ENCODE results near the gene WNT4. TPM values are rescaled to one million over a fixed set of nuclear protein-coding genes. Genes with fewer than 3 reads are reported as not detected.

The WNT4 gene
- total RNA-seq, 2 donors from 2014 or later: not detected

GRCh38 chr1:22122273-22123070, 20.4 kb downstream of the WNT4 start:
- Mint-ChIP-seq H3K36me3 (no peaks in the 10 kb centered on the region), H3K27ac (peak overlapping the region in 1 of 2 donors; percentile 26), H3K9me3 (no peaks in the 10 kb centered on the region)
- DNase-seq (ENCODE audit: low spot score in 2 of 2) (no peak), ATAC-seq (no peak)

- Mint-ChIP-seq H3K36me3 (no peaks in the 10 kb centered on the region), H3K27ac (peak overlapping the region in 1 of 2 donors; percentile 44), H3K9me3 (no peaks in the 10 kb centered on the region)
- DNase-seq (ENCODE audit: low spot score in 2 of 2) (no peak), ATAC-seq (no peak)
Observed at GRCh38 chr1:22121421-22121911, 21.4 kb downstream of the WNT4 start.

GRCh38 chr1:22120469-22120790, 22.5 kb downstream of the WNT4 start:
- no peak for ATAC-seq
- Mint-ChIP-seq H3K36me3 (no peaks in the 10 kb centered on the region), H3K27ac (peak overlapping the region; percentile 19 to 44)

GRCh38 chr1:22119626-22120468, 23.1 kb downstream of the WNT4 start:
- H3K36me3 Mint-ChIP-seq: no peaks in the 10 kb centered on the region

More at GRCh38 chr1:22120469-22120790, 22.5 kb downstream of the WNT4 start:
- H3K9me3 Mint-ChIP-seq: no peaks in the 10 kb centered on the region
- DNase-seq (ENCODE audit: low spot score in 2 of 2): no peak

GRCh38 chr1:22118291-22118992, 24.5 kb downstream of the WNT4 start:
- ATAC-seq: no peak
- Mint-ChIP-seq H3K9me3 (no peaks in the 10 kb centered on the region), H3K27ac (peak overlapping the region; percentile 35 to 65), H3K36me3 (no peaks in the 10 kb centered on the region)
- DNase-seq (ENCODE audit: low spot score in 2 of 2): no peak

More at GRCh38 chr1:22119626-22120468, 23.1 kb downstream of the WNT4 start:
- no peaks in the 10 kb centered on the region for H3K9me3 Mint-ChIP-seq
- peak overlapping the region in 1 of 2 donors; percentile 44 for H3K27ac Mint-ChIP-seq
- no peak for ATAC-seq
- DNase-seq (ENCODE audit: low spot score in 2 of 2): no peak

GRCh38 chr1:22117851-22118250, 25.0 kb downstream of the WNT4 start:
- no peaks in the 10 kb centered on the region for H3K36me3 Mint-ChIP-seq

GRCh38 chr1:22117238-22117637, 25.7 kb downstream of the WNT4 start:
- Mint-ChIP-seq H3K27ac (peak overlapping the region; percentile 46 to 74), H3K9me3 (no peaks in the 10 kb centered on the region), H3K36me3 (no peaks in the 10 kb centered on the region)
- no peak for DNase-seq (ENCODE audit: low spot score in 2 of 2)
- no peak for ATAC-seq

More at GRCh38 chr1:22117851-22118250, 25.0 kb downstream of the WNT4 start:
- ATAC-seq (no peak), DNase-seq (ENCODE audit: low spot score in 2 of 2) (peak in 1 of 2 donors; percentile 35)
- H3K27ac Mint-ChIP-seq: peak overlapping the region; percentile 35 to 65
- H3K9me3 Mint-ChIP-seq: no peaks in the 10 kb centered on the region

- no peaks in the 10 kb centered on the region for H3K36me3 Mint-ChIP-seq
- no peak for ATAC-seq
- DNase-seq (ENCODE audit: low spot score in 2 of 2): peak in 1 of 2 donors; percentile 13
- H3K27ac Mint-ChIP-seq: peak overlapping the region; percentile 5 to 90
- no peaks in the 10 kb centered on the region for H3K9me3 Mint-ChIP-seq
Observed at GRCh38 chr1:22115286-22115685, 27.6 kb downstream of the WNT4 start.

- ATAC-seq: no peak
- H3K9me3 Mint-ChIP-seq: no peaks in the 10 kb centered on the region
- H3K36me3 Mint-ChIP-seq: no peaks in the 10 kb centered on the region
- peak in 1 of 2 donors; percentile 51 for DNase-seq (ENCODE audit: low spot score in 2 of 2)
- peak overlapping the region; percentile 5 to 37 for H3K27ac Mint-ChIP-seq
Observed at GRCh38 chr1:22114083-22115012, 28.5 kb downstream of the WNT4 start.

GRCh38 chr1:22112554-22112953, 30.3 kb downstream of the WNT4 start:
- no peak for DNase-seq (ENCODE audit: low spot score in 2 of 2)
- Mint-ChIP-seq H3K36me3 (peaks cover 0 to 6% of the 10 kb centered on the region in 2 donors), H3K27ac (peak overlapping the region in 1 of 2 donors; percentile 72), H3K9me3 (no peaks in the 10 kb centered on the region)
- ATAC-seq: no peak

GRCh38 chr1:22111620-22112019, 31.3 kb downstream of the WNT4 start:
- Mint-ChIP-seq H3K36me3 (peaks cover 0 to 6% of the 10 kb centered on the region in 2 donors), H3K27ac (peak overlapping the region in 1 of 2 donors; percentile 82), H3K9me3 (no peaks in the 10 kb centered on the region)
- ATAC-seq (no peak), DNase-seq (ENCODE audit: low spot score in 2 of 2) (no peak)

GRCh38 chr1:22111115-22111514, 31.8 kb downstream of the WNT4 start:
- Mint-ChIP-seq H3K36me3 (peaks cover 0 to 6% of the 10 kb centered on the region in 2 donors), H3K9me3 (no peaks in the 10 kb centered on the region), H3K27ac (peak overlapping the region; percentile 32 to 82)
- DNase-seq (ENCODE audit: low spot score in 2 of 2) (no peak), ATAC-seq (peak in 1 of 2 donors; percentile 16)

GRCh38 chr1:22110016-22110415, 32.9 kb downstream of the WNT4 start:
- Mint-ChIP-seq H3K9me3 (no peaks in the 10 kb centered on the region), H3K36me3 (peaks cover 0 to 15% of the 10 kb centered on the region in 2 donors), H3K27ac (peak overlapping the region in 1 of 2 donors; percentile 50)
- DNase-seq (ENCODE audit: low spot score in 2 of 2) (no peak), ATAC-seq (no peak)

GRCh38 chr1:22108339-22109105, 34.4 kb downstream of the WNT4 start:
- DNase-seq (ENCODE audit: low spot score in 2 of 2) (no peak), ATAC-seq (no peak)
- Mint-ChIP-seq H3K36me3 (peaks cover 0 to 28% of the 10 kb centered on the region in 2 donors), H3K9me3 (peaks cover 0 to 5% of the 10 kb centered on the region in 2 donors), H3K27ac (peak overlapping the region in 1 of 2 donors; percentile 74)

- Mint-ChIP-seq H3K27ac (peak overlapping the region in 1 of 2 donors; percentile 7), H3K36me3 (peaks cover 0 to 42% of the 10 kb centered on the region in 2 donors), H3K9me3 (peaks cover 0 to 5% of the 10 kb centered on the region in 2 donors)
- ATAC-seq (no peak), DNase-seq (ENCODE audit: low spot score in 2 of 2) (no peak)
Observed at GRCh38 chr1:22107126-22107525, 35.8 kb downstream of the WNT4 start.
